T-helper 22 cell (primary cell): Measurements from ENCODE around the gene FOXO4.
A peak's percentile ranks its signal among the peaks of the same experiment; 100 is the strongest.
"Not testable (repeated sequence)": the region's sequence is repeated elsewhere in the genome, so short reads cannot be mapped to it uniquely, and the experiment has no call there.

Experiments
- DNase-seq: peaks from one replicate; pipeline ENCODE4 v3.0.0-alpha.2; 2020; ENCODE audit warnings: low read depth

The FOXO4 gene

GRCh38 chrX:71095555-71095980 is at the start of gene FOXO4:
TSS of gene FOXO4 (plus strand) at chrX:71095851. CDS start at chrX:71096529, 678 bp downstream.
- peak; percentile 89 for DNase-seq

- DNase-seq = not testable (repeated sequence)
These were observed 47.8 kb upstream of the FOXO4 start for GRCh38 chrX:71047891-71048290.

GRCh38 chrX:71052721-71053120 is 42.9 kb upstream of the FOXO4 start:
- no peak for DNase-seq

- DNase-seq = no peak
These were observed 42.4 kb upstream of the FOXO4 start for GRCh38 chrX:71053217-71053621.

GRCh38 chrX:71056867-71057266 is 38.8 kb upstream of the FOXO4 start:
- DNase-seq = no peak

GRCh38 chrX:71057848-71058530 is 37.7 kb upstream of the FOXO4 start:
- no peak for DNase-seq

- DNase-seq = no peak
These were observed 35.5 kb upstream of the FOXO4 start for GRCh38 chrX:71060127-71060526.

- DNase-seq = no peak
These were observed 28.6 kb upstream of the FOXO4 start for GRCh38 chrX:71067089-71067488.

GRCh38 chrX:71067712-71068043 is 28.0 kb upstream of the FOXO4 start:
- DNase-seq = no peak

GRCh38 chrX:71068044-71068918 is 27.4 kb upstream of the FOXO4 start, which contains the start of gene SNX12:
TSS of gene SNX12 (minus strand) at chrX:71068334. CDS start at chrX:71068306, 28 bp downstream.
- DNase-seq = peak; percentile 80

- DNase-seq = no peak
These were observed 25.1 kb upstream of the FOXO4 start for GRCh38 chrX:71070531-71070930.

GRCh38 chrX:71081330-71082123 is 14.1 kb upstream of the FOXO4 start:
- DNase-seq = no peak

GRCh38 chrX:71082124-71082647 is 13.5 kb upstream of the FOXO4 start:
- DNase-seq = no peak

GRCh38 chrX:71082822-71083221 is 12.8 kb upstream of the FOXO4 start:
- DNase-seq = no peak

GRCh38 chrX:71085900-71086299 is 9.8 kb upstream of the FOXO4 start:
- no peak for DNase-seq

GRCh38 chrX:71091263-71091662 is 4.4 kb upstream of the FOXO4 start:
- DNase-seq = no peak

GRCh38 chrX:71095033-71095432 is 618 bp upstream of the FOXO4 start:
- DNase-seq = no peak

- DNase-seq = no peak
These were observed 519 bp downstream of the FOXO4 start for GRCh38 chrX:71095981-71096759.

GRCh38 chrX:71096760-71097032 is 1.0 kb downstream of the FOXO4 start:
- no peak for DNase-seq

- peak; percentile 72 for DNase-seq
These were observed 2.7 kb downstream of the FOXO4 start for GRCh38 chrX:71098302-71098701.

- DNase-seq = no peak
These were observed 3.4 kb downstream of the FOXO4 start for GRCh38 chrX:71098951-71099506.
